A673 (cell line): ENCODE results near the gene HOXA6.

Experiments
- EZH2 ChIP-seq: fragments of 200-600 bp; sonication (generic); IDR thresholded peaks from 2 replicates; pipeline ENCODE4 v1.6.1; 2017; ENCODE audit warnings: borderline replicate concordance, low read depth, mild to moderate bottlenecking, mixed read lengths, antibody characterized with exemption, low read length; ENCODE audit not compliant: poor library complexity, severe bottlenecking
- TF ChIP-seq, protein P1 (sequence below): fragments of 300-800, 200-600 bp; sonication (generic); conservative IDR thresholded peaks from 2 replicates; pipeline ENCODE4 v1.5.1; 2017; ENCODE audit warnings: low read depth, mild to moderate bottlenecking, antibody characterized with exemption, low read length, moderate library complexity, mixed read lengths

DNA sequence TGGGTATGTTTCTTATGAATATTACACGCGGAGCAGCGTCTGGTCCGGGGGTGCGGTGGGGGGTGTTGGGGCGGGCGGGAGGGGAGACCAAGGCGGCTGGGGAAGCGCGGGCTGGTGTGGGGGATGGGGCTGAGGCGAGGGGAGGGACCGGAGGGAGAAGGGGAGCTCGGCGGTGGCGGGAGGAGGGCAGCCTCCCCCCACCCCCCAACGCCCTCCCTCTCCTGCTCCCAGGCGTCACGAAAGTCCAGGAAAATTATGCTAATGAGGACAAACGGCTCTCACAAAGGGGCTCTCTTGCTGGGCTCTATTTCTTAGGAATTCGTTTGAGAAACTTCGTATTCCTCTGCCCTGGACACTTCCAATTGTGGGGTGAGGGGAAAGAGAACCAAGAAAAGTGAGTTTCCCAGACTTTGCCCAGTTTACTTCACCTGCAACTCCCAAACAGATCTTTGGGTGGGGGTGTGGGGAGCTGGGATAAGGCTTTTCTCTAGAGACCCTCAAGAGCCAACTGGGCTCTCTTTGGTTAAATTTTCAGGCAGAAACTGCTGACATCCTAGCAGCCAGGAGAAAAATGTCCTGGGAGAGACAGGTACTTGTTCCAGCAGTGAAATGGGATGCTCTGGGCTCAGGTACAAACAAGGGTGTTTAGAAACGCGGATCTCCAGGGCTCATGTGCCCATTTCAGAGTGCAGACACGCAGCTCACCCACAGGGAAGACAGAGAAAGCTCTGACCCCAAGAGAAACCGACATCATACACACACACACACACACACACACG, 33.4 kb downstream of the HOXA6 start:
- TF ChIP-seq, protein P1, sequence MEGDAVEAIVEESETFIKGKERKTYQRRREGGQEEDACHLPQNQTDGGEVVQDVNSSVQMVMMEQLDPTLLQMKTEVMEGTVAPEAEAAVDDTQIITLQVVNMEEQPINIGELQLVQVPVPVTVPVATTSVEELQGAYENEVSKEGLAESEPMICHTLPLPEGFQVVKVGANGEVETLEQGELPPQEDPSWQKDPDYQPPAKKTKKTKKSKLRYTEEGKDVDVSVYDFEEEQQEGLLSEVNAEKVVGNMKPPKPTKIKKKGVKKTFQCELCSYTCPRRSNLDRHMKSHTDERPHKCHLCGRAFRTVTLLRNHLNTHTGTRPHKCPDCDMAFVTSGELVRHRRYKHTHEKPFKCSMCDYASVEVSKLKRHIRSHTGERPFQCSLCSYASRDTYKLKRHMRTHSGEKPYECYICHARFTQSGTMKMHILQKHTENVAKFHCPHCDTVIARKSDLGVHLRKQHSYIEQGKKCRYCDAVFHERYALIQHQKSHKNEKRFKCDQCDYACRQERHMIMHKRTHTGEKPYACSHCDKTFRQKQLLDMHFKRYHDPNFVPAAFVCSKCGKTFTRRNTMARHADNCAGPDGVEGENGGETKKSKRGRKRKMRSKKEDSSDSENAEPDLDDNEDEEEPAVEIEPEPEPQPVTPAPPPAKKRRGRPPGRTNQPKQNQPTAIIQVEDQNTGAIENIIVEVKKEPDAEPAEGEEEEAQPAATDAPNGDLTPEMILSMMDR = no peak
- no peak for TF ChIP-seq EZH2
